CMK (cell line): Measurements from ENCODE around the gene CLN5.
"Not testable (repeated sequence)": the region's sequence is repeated elsewhere in the genome, so short reads cannot be mapped to it uniquely, and the experiment has no call there.

Experiments used
- DNase-seq: peaks from one replicate; pipeline ENCODE4 v3.0.0-alpha.2; 2010; ENCODE audit warnings: low read depth

The CLN5 gene

DNA sequence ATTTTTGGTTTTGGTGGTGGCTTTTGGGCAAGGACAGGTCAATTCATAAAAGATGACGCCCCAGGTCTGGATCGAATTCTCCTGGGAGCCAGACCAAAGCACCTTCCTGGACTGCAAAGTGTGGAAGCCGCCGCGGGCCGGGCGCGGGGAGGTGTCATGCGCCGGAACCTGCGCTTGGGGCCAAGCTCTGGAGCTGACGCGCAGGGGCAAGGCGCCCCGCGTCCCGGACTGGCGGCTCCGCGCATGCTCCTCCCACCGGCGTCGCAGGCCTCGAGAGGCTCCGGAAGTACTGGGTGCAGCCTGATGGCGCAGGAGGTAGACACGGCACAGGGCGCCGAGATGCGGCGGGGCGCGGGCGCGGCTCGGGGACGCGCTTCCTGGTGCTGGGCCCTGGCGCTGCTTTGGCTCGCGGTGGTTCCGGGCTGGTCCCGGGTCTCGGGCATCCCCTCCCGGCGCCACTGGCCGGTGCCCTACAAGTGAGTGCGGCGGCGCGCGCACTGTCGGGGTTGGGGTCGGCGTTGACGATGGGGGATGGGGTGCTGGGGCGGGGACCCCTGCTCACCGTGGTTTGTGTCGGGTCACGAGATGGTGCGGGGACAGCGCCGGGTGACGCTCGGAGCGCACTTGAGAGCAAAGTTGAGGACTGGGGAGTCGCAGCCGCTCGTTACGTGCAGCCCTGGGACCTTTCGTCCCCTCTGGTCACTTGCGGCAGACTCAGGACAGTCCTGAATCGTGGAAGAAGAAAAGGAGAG is at the start of gene CLN5:
TSS of gene CLN5 (plus strand) at position 286 of the 752 bp plus-strand sequence. CDS start at position 304, 18 bp downstream.
- DNase-seq, result peak; percentile 93

DNA sequence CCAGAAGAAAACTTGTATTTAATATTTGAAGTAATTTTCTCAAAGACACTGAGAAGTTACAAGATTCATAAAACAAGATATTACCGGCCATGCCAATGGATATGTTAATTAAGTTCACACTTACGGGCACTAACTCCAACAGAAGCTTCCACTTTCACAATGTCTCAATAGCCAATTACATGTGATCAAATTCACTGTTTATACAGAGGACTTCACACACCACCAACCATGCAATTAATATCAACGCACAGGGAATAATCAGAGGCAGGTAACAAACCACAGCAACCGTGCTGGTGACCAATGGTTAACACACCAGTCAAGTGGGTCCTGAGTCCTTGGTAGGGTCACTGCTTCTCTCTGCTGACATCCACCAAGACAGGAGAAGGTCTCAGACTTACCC is 49.5 kb upstream of the CLN5 start:
- no peak for DNase-seq

DNA sequence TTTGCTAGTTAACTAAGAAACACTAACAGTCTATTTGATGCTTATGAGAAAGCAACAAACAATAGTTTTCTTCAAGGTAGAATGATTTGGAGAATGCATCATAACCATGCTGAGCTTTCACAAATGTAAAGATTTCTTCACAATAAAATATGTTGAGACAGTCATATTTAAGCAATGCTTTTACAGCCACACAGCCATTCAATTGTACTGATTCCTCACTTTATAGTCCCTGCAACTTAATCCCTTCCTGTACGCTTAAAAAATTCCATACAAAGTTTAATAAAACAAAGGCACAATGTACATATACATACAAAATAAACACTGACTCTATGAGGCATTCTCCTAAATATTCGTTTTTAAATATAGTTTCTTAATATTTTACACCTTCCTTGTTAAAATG is 48.2 kb upstream of the CLN5 start:
- no peak for DNase-seq

DNA sequence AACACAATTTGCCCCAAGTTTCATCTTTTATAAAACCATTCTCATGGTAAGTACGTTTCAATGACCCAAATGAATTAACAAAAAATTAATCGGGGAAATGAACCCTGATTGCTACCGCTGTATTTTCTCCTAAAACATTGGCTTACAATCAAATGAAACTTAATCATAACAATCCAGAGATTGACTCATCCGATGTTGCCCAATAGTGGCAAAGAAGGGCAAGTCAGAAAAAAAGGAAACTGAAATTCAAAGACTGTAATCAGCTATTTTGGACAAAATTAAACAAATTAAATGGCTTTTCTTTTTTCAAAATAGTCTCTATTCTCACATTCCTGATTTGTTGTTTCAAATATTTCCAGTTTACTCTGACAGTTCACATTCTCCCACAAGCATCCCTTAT is 47.4 kb upstream of the CLN5 start:
- no peak for DNase-seq

DNA sequence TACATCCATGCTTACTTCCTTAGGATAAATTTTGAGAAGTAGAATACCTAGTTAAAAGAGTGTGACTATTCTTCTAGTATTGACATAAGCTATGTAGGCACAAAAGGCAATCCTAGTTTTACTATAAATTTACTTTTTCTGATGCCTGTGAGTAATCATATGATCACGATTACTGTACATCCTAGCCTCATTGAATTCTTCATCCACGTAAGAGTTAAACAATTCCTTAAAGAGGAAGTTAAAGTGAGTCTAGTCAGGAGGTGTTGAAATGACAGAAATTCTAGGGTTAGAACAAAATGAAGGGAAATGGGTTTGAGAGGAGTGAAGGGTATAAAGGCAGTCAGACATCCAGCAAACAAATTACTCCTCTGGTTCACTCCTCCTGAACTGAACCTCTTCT is 43.7 kb upstream of the CLN5 start, which contains the start of gene ACOD1:
TSS of gene ACOD1 (plus strand) at position 363 of the 400 bp plus-strand sequence. CDS start 48 bp downstream, outside the sequence.
- no peak for DNase-seq

DNA sequence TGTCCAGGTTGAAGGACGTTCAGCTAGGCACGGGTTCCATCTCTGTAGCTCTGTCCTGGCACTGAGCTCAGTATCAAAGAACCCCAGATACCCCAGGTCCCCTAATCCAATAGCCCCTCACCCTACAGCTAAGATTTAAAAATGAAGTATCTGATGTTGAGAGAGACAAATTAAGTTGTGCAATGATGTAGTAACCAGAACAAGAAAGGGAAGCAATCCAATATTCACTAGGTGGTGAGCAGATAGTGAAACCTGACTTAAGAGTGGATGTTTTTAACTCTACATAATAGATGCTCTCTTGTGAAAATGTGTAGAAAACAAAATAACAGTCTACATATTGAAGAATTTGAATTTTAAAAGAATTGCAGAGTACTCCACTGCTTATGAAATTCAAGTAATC is 41.8 kb upstream of the CLN5 start:
- no peak for DNase-seq

DNA sequence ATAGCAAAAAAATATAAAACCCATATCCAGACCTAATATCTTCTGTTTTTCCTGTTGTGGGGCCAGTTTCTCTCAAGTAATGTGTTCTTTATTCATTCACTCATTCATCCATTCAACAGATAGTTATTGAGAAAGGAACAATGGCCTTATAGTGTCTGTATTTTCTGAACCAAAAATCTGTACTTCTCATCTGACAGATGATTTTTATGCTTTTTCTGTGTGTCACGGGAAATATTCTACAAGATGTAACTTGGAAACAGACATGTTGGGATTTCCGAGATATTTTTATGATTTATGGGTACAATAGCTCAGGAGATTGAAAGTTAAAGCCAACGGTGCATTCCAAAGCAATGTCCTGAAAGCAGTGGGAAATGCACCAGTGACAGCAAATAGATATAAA is 37.9 kb upstream of the CLN5 start:
- DNase-seq, result no peak

DNA sequence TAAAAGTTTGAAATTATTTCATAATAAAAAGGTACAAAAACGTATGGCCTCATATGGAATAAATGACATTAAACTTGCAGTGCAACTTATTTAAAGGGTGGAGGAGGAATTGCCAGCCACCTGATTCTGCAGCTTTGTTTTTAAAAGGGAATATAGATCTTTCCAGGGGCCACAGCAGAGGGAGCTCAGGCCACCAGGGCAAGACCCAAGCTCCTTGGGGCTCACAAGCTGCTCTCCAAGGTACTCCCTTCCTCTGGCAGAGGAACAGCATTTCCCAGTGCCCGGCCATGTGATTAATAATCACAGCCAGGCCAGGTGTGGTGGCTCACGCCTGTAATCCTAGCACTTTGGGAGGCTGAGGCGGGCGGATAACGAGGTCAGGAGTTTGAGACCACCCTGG is 37.3 kb upstream of the CLN5 start:
- no peak for DNase-seq

DNA sequence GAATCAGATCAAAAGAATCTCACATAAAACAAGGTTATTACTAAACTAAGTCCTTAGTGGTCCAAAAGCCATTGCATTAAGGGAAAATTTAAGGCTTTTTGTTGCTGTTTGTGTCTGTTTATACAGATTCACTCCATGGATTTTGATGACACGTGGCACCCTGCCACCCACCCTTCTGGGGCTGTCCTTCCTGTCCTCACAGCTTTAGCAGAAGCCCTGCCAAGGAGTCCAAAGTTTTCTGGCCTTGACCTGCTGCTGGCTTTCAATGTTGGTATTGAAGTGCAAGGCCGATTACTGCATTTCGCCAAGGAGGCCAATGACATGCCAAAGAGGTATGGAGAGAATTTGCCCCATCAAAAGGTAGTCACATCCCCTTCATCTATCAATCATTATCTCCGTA is 36.7 kb upstream of the CLN5 start:
- DNase-seq, result no peak

DNA sequence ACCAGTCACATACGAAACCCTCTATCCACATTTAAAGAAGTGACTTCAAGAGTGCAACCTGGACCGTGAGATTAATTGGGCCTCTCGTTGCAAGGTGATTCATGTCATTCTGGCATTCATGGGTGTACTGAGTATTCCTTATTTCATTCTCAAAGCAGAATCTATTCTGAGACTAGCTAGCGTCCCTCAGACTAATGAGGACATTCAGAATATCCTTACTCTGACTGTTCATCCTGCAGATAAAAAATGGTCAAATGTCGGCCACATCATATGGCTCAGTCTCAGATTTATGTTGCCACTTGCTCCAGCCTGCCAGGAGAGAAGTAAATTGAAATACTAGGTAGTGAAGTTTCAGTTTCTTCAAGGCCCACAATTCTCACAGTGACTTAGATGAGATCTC is 36.2 kb upstream of the CLN5 start:
- DNase-seq, result no peak

DNA sequence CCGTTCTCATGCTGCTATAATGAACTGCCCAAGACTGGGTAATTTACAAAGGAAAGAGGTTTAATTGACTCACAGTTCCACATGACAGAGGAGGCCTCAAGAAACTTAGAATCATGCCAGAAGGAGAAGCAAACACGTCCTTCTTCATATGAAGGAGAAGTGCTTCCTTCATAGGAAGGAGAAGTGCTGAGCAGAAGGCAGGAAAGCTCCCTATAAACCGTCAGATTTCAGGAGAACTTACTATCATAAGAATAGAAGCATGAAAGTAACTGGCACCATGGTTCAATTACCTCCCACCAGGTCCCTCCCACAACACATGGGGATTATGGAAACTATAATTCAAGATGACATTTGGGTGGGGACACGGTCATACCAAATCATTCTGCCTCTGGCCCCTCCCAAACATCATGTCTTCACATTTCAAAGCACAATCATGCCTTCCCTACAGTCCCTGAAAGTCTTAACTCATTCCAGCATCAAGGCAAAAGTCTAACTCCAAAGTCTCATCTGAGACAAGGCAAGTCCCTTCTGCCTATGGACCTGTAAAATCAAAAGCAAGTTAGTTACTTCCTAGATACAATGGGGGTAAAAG is 32.9 kb upstream of the CLN5 start:
- DNase-seq, result no peak

DNA sequence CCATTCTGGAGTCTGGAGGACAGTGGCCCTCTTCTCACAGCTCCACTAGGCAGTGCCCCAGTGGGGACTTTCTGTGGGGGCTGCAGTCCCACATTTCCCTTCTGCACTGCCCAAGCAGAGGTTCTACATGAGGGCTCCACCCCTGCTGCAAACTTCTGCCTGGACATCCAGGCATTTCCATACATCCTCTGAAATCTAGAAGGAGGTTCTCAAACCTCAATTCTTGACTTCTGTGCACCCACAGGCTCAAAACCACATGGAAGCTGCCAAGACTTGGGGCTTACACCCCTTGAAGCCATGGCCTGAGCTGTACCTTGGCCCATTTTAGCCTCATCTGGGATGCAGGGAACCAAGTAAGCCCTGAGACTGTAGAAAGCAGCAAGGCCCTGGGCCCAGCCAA is 32.1 kb upstream of the CLN5 start:
- not testable (repeated sequence) for DNase-seq

DNA sequence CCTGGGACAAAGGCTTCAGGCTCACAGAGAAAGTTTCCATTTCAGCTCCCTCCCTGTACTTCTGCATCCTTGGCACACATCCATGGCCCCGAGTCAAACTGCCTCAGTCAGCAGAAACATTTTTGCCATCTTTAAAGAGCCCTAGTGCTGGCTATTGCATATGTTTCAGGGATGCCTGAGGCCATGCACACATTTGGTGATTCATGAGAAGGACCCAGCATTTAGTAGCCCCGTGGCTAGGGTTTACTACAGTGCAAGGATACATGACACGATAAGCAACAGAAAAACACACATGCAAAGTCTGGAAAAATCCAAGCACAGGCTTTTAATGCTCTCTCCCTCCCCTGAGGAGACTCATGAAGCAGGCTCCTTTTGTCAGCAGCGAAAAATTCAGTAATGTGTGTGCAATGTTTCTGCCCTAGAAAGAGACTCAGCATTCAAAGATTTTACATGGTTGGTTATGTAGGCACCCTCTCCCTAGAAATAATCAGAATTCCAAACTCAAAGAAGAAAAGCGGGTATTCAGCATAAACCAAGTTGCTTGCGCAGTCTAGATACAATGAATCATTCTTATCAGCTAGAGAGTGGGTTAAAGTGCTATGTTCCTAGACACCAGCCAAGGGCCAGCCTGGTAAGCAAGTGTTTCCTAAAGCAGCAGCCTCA is 26.0 kb upstream of the CLN5 start:
- DNase-seq, result no peak

DNA sequence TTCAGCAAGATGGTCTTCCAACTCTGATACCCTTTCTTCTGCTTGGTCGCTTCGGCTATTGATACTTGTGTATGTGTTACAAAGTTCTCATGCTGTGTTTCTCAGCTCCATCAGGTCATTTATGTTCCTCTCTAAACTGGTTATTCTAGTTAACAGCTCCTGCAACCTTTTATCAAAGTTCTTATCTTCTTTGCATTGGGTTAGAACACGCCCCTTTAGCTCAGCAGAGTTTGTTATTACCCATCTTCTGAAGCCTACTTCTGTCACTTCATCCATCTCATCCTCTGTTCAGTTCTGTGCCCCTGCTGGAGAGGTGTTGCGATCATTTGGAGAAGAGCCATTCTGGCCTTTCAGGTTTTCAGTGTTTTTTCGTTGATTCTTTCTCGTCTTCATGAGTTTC is 24.9 kb upstream of the CLN5 start:
- no peak for DNase-seq

DNA sequence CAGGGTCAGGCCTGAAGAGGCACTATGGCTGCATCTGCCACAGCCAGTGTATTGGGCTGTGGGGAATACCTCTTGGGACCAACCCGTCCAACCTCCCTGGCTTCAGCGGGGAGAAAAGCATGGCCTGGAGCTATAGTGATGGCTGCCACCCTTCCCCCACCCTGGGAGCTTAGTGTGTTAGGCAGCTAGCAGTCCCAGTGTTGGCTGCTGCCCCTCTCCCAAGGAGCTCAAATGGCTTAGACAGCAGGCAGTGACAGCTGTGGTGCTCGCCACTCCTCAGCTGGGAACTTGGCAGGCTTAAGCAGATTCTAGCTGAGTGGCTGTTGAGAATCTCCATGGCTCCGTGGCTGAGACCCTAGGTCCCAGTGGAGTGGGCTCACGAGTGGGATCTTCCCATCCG is 23.8 kb upstream of the CLN5 start:
- DNase-seq, result no peak

DNA sequence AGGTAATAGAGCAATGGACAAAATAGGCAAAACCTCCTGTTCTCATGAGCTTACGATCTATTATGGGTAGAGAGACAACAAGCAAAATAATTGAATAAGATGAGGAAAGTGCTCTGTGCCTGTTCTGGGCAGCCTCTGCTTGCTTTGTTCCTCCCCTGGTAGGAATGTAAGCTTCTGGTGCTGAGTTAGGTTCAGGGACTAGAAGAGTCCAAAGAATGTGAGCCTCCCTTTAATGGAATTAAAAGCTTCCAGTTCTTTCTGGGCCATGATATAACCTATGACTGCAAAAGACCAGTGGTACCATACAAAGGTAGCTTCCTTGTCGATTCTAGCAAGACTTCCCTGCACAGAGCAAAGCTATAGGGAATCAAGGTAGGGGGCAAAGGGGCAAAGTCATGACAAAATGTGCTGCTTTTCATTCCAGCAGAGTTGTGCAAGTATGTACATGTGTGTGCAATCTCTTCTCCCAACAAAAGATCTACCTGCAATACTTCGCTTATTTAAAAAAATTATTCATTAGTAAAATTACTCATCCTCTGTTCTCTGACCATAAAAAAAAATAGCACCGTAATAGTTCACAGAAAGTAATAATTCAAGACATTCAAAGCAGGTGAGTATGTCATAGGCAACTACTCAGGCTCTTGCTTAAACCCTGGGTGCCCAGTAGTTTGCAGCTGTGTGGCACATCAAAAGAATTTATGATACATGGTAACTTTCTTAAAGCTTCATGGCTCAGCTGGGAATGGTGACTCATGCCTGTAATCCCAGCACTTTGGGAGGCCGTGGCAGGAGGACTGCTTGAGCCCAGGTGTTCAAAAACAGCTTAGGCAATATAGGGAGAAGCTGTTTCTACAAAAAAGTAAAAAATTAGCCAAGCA is 22.2 kb upstream of the CLN5 start:
- DNase-seq, result no peak

DNA sequence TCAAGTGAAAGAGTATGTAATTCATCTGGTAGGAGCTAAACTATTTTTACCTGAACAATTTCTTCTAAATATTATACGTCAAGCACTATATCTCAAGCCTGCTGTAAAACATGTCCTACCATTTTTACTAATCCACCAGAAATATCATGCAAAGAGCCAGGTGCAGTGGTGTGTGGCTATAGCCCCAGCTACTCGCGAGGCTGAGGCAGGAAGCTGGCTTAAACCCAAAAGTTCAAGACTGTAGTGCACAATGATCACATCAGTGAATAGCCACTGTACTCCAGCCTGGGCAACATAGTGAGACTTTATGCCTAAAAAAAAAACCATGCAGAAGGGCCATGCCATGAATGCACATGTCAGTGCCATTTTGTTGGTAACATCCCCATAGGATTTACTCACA is 20.7 kb upstream of the CLN5 start:
- DNase-seq, result no peak

DNA sequence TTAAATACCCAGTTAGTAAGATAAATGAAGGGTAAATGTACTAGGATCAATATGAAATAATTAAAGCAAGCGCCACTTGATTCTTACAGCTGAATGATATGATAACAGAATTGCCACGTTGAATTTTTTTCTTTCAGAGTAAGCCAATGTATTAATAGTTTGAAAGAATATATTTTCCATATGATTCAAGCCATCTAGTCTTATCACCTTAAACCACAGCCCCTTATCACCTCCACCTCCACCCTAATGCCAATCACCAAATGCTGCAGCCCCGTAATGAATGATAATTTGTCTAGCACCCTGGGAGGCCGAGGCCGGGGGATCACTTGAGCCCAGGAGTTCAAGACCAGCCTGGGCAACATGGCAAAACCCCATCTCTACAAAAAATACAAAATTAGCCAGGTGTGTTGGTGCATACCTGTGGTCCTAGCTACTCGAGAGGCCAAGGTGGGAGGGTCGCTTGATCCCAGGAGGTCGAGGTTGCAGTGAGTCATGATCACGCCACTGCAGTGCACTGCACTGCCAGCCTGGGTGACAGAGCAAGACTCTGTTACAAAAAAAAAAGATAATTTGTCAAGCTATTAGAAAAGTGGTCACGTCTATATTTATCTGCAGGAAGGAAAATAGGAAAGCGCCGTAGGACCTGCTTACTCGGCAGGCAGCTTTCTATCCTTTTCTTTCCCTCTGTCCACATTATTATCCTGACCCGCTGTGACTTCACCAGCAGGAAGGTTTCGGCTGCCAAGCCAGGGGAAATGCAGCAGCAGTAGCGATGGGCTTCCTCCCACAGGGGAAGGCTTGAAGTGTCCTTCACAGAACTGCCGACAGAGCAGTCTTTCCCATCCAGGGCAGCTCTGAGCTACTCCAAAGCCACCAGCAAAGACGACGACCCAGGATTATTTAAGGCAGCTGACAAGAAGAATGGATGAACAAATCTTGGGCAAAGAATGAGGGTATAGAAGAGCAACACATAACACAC is 19.7 kb upstream of the CLN5 start:
- DNase-seq, result no peak

DNA sequence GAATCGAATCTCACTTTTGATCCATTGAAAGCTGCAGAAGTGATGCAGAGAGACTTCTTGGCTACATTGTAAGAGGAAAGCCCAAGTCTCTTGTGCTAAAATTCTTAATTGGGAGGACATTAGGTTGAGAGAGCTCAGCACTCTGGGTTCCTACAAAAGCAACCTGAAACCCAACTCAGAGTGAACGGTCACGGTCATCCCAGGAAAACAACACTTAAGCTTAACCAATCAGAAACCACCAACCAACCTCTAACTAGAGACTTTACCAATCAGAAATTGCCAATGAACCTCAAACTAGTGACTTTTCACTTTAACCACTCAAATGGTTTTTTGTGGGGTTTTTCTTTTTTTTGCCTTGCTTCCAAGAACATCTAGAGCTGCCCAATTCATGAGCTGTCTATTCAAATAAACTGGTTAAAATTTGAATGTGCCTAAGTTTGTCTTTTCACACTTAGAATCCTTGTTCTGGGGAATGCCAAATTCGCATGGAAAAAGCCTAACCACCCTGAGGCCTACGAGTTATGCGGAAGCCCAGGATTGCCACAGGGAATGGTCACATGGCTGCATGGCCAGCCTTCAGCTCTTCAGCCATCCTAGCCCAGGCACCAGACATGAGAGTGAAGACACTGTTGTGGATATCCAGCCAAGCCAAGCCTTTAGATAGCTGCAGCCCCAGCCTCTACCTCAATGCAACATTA is 17.8 kb upstream of the CLN5 start:
- DNase-seq, result no peak

DNA sequence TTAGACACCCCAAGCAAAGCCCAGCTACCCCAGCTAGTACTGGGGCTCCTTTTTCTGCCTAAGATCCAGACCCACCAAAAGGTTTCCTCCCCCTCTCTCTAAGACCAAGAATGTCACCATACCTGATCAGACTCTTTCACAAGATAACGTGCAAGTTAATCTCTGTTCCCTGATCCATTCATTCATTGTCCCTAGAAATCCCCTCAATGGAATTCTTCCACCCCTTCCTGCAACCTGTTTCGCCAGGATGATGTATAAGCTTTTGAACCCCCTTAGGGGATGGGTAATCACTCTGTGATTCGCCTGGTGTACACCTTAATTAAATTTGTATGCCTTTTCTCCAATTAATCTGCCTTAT is 17.3 kb upstream of the CLN5 start:
- no peak for DNase-seq

DNA sequence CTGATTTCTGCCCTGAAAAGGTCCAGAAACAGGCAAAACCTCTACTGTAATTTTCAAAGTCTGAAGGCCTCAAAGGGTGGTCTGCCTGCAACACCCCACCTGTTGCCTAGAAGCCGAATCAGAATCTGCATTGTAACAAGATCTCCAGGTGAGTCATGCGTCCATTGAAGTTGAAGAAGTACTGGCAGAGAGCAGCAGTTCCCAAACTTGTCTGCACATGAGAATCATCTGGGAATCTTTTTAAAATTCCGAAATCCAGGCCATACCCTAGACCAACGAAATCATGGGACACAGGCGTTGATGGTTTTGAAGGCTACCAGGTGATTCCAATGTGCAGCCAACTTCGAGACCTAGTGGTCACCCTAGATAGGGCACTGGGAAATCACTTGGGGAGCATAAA is 16.0 kb upstream of the CLN5 start:
- no peak for DNase-seq
